OCI-LY7 (cell line): ENCODE results near the gene AIP. TPM values are rescaled to one million over a fixed set of nuclear protein-coding genes. Genes with fewer than 3 reads are reported as not detected.

Source experiments
- BruUV-seq: library from RNA; stranded (reverse); fragments of 400-500 nt; replicated peaks from 2 replicates; lab custom pipeline; 2021; lab: Mats Ljungman, UMichigan
- CTCF ChIA-PET: fragments of 300-600 bp; sonication (Branson Sonifier 250); formaldehyde crosslinking; loops from one replicate; lab custom pipeline; 2022; ENCODE audit warnings: antibody characterized with exemption; ENCODE audit not compliant: unreplicated experiment; lab: Charles Lee
- POLR2A ChIA-PET: fragments of 300-600 bp; sonication (Branson Sonifier 250); formaldehyde crosslinking; loops from one replicate; lab custom pipeline; 2022; ENCODE audit warnings: antibody characterized with exemption; lab: Charles Lee
- DNase-seq: peaks from one replicate; pipeline ENCODE4 v3.0.0-alpha.2; 2015; ENCODE audit warnings: low spot score
- H2AFZ ChIP-seq: fragments of 200-600 bp; sonication (generic), shearing (Covaris generic); 2 replicates; pipeline ENCODE4 v1.6.1; 2014; ENCODE audit warnings: mild to moderate bottlenecking, antibody characterized with exemption, low read length, moderate library complexity
- H3K27ac ChIP-seq: fragments of 200-600 bp; sonication (generic); 2 replicates; pipeline ENCODE4 v1.5.1; 2014; ENCODE audit warnings: mixed run types, low read depth, mild to moderate bottlenecking, moderate library complexity, low read length, inconsistent platforms; ENCODE audit not compliant: poor library complexity, severe bottlenecking
- H3K36me3 ChIP-seq: fragments of 200-600 bp; sonication (generic); 2 replicates; pipeline ENCODE4 v1.6.1; 2014; ENCODE audit warnings: mild to moderate bottlenecking, antibody characterized with exemption, low read length, moderate library complexity, mixed read lengths; ENCODE audit not compliant: insufficient read depth
- H3K4me1 ChIP-seq: fragments of 200-600 bp; sonication (generic); 2 replicates; pipeline ENCODE4 v1.5.1; 2014; ENCODE audit warnings: mild to moderate bottlenecking, low read length; ENCODE audit not compliant: insufficient read depth, poor library complexity, severe bottlenecking
- H3K4me2 ChIP-seq: fragments of 200-600 bp; sonication (generic); 2 replicates; pipeline ENCODE4 v1.6.1; 2014; ENCODE audit warnings: mild to moderate bottlenecking, low read length
- H3K4me3 ChIP-seq: fragments of 200-600 bp; sonication (generic); 2 replicates; pipeline ENCODE4 v1.5.1; 2014; ENCODE audit warnings: mild to moderate bottlenecking, low read depth, low read length; ENCODE audit not compliant: poor library complexity, severe bottlenecking
- H3K79me2 ChIP-seq: fragments of 200-600 bp; sonication (generic); 2 replicates; pipeline ENCODE4 v1.6.1; 2016; ENCODE audit warnings: low read depth, mild to moderate bottlenecking, low read length, moderate library complexity, mixed read lengths; ENCODE audit not compliant: insufficient read depth
- H3K9me2 ChIP-seq: fragments of 200-600 bp; sonication (generic); 2 replicates; pipeline ENCODE4 v1.6.1; 2016; ENCODE audit warnings: mild to moderate bottlenecking, low read length, mixed read lengths; ENCODE audit not compliant: insufficient read depth
- H3K9me3 ChIP-seq: fragments of 200-600 bp; sonication (generic); 2 replicates; pipeline ENCODE4 v1.6.1; 2014; ENCODE audit warnings: mild to moderate bottlenecking, mixed run types, low read length, mixed read lengths
- H4K20me1 ChIP-seq: fragments of 200-600 bp; sonication (generic); 2 replicates; pipeline ENCODE4 v1.6.1; 2014; ENCODE audit warnings: mild to moderate bottlenecking, antibody characterized with exemption, low read length, moderate library complexity, mixed read lengths; ENCODE audit not compliant: insufficient read depth
- CTCF ChIP-seq: fragments of 200-600 bp; sonication (generic); conservative IDR thresholded peaks from 2 replicates; pipeline ENCODE4 v1.5.1; 2014; ENCODE audit warnings: mild to moderate bottlenecking, antibody characterized with exemption, low read length, moderate library complexity, mixed read lengths
- EZH2phosphoT487 ChIP-seq: fragments of 200-600 bp; sonication (generic); IDR thresholded peaks from 2 replicates; pipeline ENCODE4 v1.6.1; 2018; ENCODE audit warnings: low read depth, borderline replicate concordance, mild to moderate bottlenecking, mixed run types, antibody characterized with exemption, low read length, moderate library complexity, mixed read lengths
- intact Hi-C: fragments of 100-400 bp; cut with micrococcal nuclease; formaldehyde crosslinking; loops from one replicate; pipeline ENCODE4 v1.10.0; 2022; ENCODE audit not compliant: unreplicated experiment
- total RNA-seq, 2 experiments: library from RNA; depleted of rRNA in 1 of 2; stranded (reverse); fragments of >200 nt in 1 of 2; shearing (Covaris generic) in 1 of 2; gene quantifications; 2 replicates each; pipeline ENCODE4 v1.2.3, GENCODE V29; 2014 to 2022

Gene AIP
- total RNA-seq, 2 experiments from 2014 or later = 112 to 125 TPM

DNA sequence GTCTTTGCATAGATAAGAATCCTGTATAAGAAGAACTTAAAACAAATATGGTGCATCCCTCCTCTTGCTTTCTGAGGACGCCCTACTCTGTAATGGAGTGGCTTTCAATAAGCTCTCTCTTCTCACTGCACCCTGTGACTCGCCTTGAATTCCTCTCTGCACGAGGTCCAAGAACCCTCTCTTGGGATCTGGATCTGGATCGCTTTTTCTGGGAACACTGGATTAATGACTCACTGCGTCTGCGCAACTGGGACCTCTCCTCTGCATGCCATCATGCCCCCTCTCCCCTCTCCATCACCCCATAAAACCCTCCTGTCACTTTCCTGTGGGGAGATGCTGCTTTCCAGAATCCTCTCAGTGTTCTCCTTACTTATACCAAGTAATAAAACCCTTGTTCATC, 55.5 kb downstream of the AIP start:
- Histone ChIP-seq H3K9me2 (no peaks in the 10 kb centered on the region), H2AFZ (no peak overlapping the region), H3K4me3 (no peak overlapping the region), H3K27ac (no peak overlapping the region), H3K79me2 (no peaks in the 10 kb centered on the region), H3K9me3 (peaks cover 24% of the 10 kb centered on the region), H3K36me3 (no peaks in the 10 kb centered on the region), H4K20me1 (no peaks in the 10 kb centered on the region), H3K4me1 (no peaks in the 10 kb centered on the region), H3K4me2 (no peak overlapping the region)
- intact Hi-C loops = no loop called here
- DNase-seq = no peak
- BruUV-seq = no TSS peak
- CTCF ChIA-PET = no interaction called here
- POLR2A ChIA-PET = interaction anchor here (0.7 kb wide), 1 partner anchor 229 kb away, joined by 4 read pairs; no protein-coding TSS in a partner anchor
- no peak for TF ChIP-seq CTCF
- no peak for TF ChIP-seq EZH2phosphoT487

GRCh38 chr11:67538823-67539505, 56.1 kb downstream of the AIP start:
- DNase-seq = no peak
- Histone ChIP-seq H4K20me1 (no peaks in the 10 kb centered on the region), H3K4me1 (no peaks in the 10 kb centered on the region), H3K9me2 (no peaks in the 10 kb centered on the region), H3K79me2 (no peaks in the 10 kb centered on the region), H3K4me3 (no peak overlapping the region), H3K36me3 (no peaks in the 10 kb centered on the region), H2AFZ (no peak overlapping the region), H3K27ac (no peak overlapping the region), H3K4me2 (no peak overlapping the region), H3K9me3 (peaks cover 17% of the 10 kb centered on the region)
- no TSS peak for BruUV-seq
- TF ChIP-seq CTCF (no peak), EZH2phosphoT487 (no peak)
- CTCF ChIA-PET = no interaction called here
- intact Hi-C loops = no loop called here
- POLR2A ChIA-PET = interaction anchor here (0.7 kb wide), 1 partner anchor 228 kb away, joined by 4 read pairs; no protein-coding TSS in a partner anchor

DNA sequence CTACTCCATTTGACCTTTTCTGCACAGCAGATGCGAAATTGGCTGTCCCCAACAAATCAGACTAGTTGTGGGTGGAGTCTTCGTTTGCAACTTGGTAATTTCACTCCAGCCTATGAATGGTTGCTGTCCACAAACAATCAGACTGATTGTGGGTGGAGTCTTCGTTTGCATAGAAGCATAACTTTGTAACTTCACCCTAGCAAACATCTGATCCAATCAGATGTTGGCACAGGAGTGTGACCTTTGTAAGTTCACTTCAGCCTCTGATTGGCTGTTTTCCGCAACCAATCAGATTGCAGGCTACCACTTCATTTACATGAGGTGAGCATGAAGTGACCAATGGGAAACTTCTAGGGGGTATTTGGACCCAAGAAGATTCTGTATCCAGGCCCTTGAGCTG, 56.7 kb downstream of the AIP start:
- H3K79me2 ChIP-seq = no peaks in the 10 kb centered on the region
- no peak overlapping the region for H3K4me2 ChIP-seq
- TF ChIP-seq CTCF = no peak
- no peak for TF ChIP-seq EZH2phosphoT487
- H3K27ac ChIP-seq = no peak overlapping the region
- BruUV-seq = no TSS peak
- no peaks in the 10 kb centered on the region for H3K36me3 ChIP-seq
- DNase-seq = no peak
- POLR2A ChIA-PET = no interaction called here
- H3K9me2 ChIP-seq = no peaks in the 10 kb centered on the region
- H3K4me1 ChIP-seq = no peaks in the 10 kb centered on the region
- no peaks in the 10 kb centered on the region for H4K20me1 ChIP-seq
- no peak overlapping the region for H3K4me3 ChIP-seq
- H2AFZ ChIP-seq = no peak overlapping the region
- intact Hi-C loops = no loop called here
- peaks cover 11% of the 10 kb centered on the region; the same call in 1 of the 2 replicates for H3K9me3 ChIP-seq
- CTCF ChIA-PET = no interaction called here
